Stimulated activated naive B cell treated with anti-CD40 and anti-IgM and Interleukin-4, amounts not matched to agents 10 μg/mL and 1 μg/mL and 100 μg/mL, for 72 hours (primary cell): ENCODE measurements around the gene LARGE1.
"Not testable (repeated sequence)": the region's sequence is repeated elsewhere in the genome, so short reads cannot be mapped to it uniquely, and the experiment has no call there.

Source experiments
- ATAC-seq, 2 donors: fragments of 150-1000 bp; cut with Tn5 transposase; replicated peaks; 2 replicates each; pipeline ENCODE4 v1.10.0; 2021; ENCODE audit warnings: moderate library complexity in 1 of 2
- DNase-seq: peaks from one replicate; pipeline ENCODE4 v3.0.0; 2021
- H3K27ac Mint-ChIP-seq: one replicate; pipeline ENCODE4 v1.8.0; 2022; ENCODE audit warnings: mild to moderate bottlenecking, mixed read lengths
- H3K27me3 Mint-ChIP-seq, 2 donors: one replicate each; pipeline ENCODE4 v1.8.0; 2022; ENCODE audit warnings: mixed read lengths in 2 of 2
- H3K36me3 Mint-ChIP-seq, 2 donors: one replicate each; pipeline ENCODE4 v1.8.0; 2022; ENCODE audit warnings: mixed read lengths in 2 of 2, mild to moderate bottlenecking in 1 of 2
- H3K4me1 Mint-ChIP-seq, 2 donors: one replicate each; pipeline ENCODE4 v1.8.0; 2022; ENCODE audit warnings: mixed read lengths in 2 of 2, mild to moderate bottlenecking in 1 of 2
- H3K4me3 Mint-ChIP-seq, 2 donors: one replicate each; pipeline ENCODE4 v1.8.0; 2022; ENCODE audit warnings: mild to moderate bottlenecking in 2 of 2, mixed read lengths in 2 of 2, moderate library complexity in 1 of 2
- H3K9me3 Mint-ChIP-seq, 2 donors: one replicate each; pipeline ENCODE4 v1.8.0; 2022; ENCODE audit warnings: mixed read lengths in 2 of 2, mild to moderate bottlenecking in 1 of 2

LARGE1 gene

GRCh38 chr22:33569018-33569417 lies 351.3 kb downstream of the LARGE1 start:
- Mint-ChIP-seq H3K27me3 (no peaks in the 10 kb centered on the region), H3K4me3 (peak overlapping the region; percentile 78 to 80), H3K4me1 (peaks cover 67 to 95% of the 10 kb centered on the region in 2 donors), H3K36me3 (peaks cover 8 to 30% of the 10 kb centered on the region in 2 donors), H3K9me3 (peaks cover 3 to 4% of the 10 kb centered on the region in 2 donors), H3K27ac (peak overlapping the region; percentile 98)
- DNase-seq = no peak
- ATAC-seq = no peak

- H3K4me1 Mint-ChIP-seq = peaks cover 60 to 96% of the 10 kb centered on the region in 2 donors
- not testable (repeated sequence) for H3K27me3 Mint-ChIP-seq, H3K27ac Mint-ChIP-seq, DNase-seq, H3K4me3 Mint-ChIP-seq, ATAC-seq, H3K9me3 Mint-ChIP-seq
- H3K36me3 Mint-ChIP-seq = peaks cover 9 to 35% of the 10 kb centered on the region in 2 donors
These were observed 353.8 kb downstream of the LARGE1 start for GRCh38 chr22:33566495-33566894.

GRCh38 chr22:33565580-33565995 lies 354.7 kb downstream of the LARGE1 start:
- Mint-ChIP-seq H3K27me3 (no peaks in the 10 kb centered on the region), H3K4me3 (peak overlapping the region; percentile 25 to 27), H3K36me3 (peaks cover 9 to 41% of the 10 kb centered on the region in 2 donors), H3K27ac (peak overlapping the region; percentile 81), H3K4me1 (peaks cover 55 to 87% of the 10 kb centered on the region in 2 donors), H3K9me3 (peaks cover 3 to 4% of the 10 kb centered on the region in 2 donors)
- DNase-seq (peak; percentile 35), ATAC-seq (peak in 1 of 2 donors; percentile 41)

- no peak for ATAC-seq
- H3K27ac Mint-ChIP-seq = no peak overlapping the region
- H3K4me1 Mint-ChIP-seq = peaks cover 50 to 78% of the 10 kb centered on the region in 2 donors
- no peak for DNase-seq
- H3K27me3 Mint-ChIP-seq = no peaks in the 10 kb centered on the region
- H3K36me3 Mint-ChIP-seq = peaks cover 9 to 46% of the 10 kb centered on the region in 2 donors
- H3K9me3 Mint-ChIP-seq = peaks cover 3 to 4% of the 10 kb centered on the region in 2 donors
- no peak overlapping the region for H3K4me3 Mint-ChIP-seq
These were observed 355.6 kb downstream of the LARGE1 start for GRCh38 chr22:33564683-33565082.

GRCh38 chr22:33563220-33563964 lies 356.9 kb downstream of the LARGE1 start:
- Mint-ChIP-seq H3K27me3 (no peaks in the 10 kb centered on the region), H3K36me3 (peaks cover 9 to 46% of the 10 kb centered on the region in 2 donors), H3K27ac (peak overlapping the region; percentile 86), H3K9me3 (peaks cover 3 to 4% of the 10 kb centered on the region in 2 donors), H3K4me1 (peaks cover 38 to 65% of the 10 kb centered on the region in 2 donors), H3K4me3 (peak overlapping the region; percentile 51 to 70)
- DNase-seq (no peak), ATAC-seq (peak; percentile 36 to 49)

GRCh38 chr22:33562501-33562900 lies 357.8 kb downstream of the LARGE1 start:
- peaks cover 29 to 56% of the 10 kb centered on the region in 2 donors for H3K4me1 Mint-ChIP-seq
- H3K27ac Mint-ChIP-seq = no peak overlapping the region

GRCh38 chr22:33561149-33561807 lies 359.0 kb downstream of the LARGE1 start:
- ATAC-seq = no peak
- peaks cover 3 to 4% of the 10 kb centered on the region in 2 donors for H3K9me3 Mint-ChIP-seq
- H3K27me3 Mint-ChIP-seq = no peaks in the 10 kb centered on the region
- H3K27ac Mint-ChIP-seq = no peak overlapping the region
- H3K4me3 Mint-ChIP-seq = no peak overlapping the region
- peaks cover 23 to 49% of the 10 kb centered on the region in 2 donors for H3K4me1 Mint-ChIP-seq
- DNase-seq = no peak
- peaks cover 10 to 42% of the 10 kb centered on the region in 2 donors for H3K36me3 Mint-ChIP-seq

More at GRCh38 chr22:33562501-33562900, 357.8 kb downstream of the LARGE1 start:
- H3K9me3 Mint-ChIP-seq = peaks cover 3 to 4% of the 10 kb centered on the region in 2 donors
- H3K27me3 Mint-ChIP-seq = no peaks in the 10 kb centered on the region
- ATAC-seq (no peak), DNase-seq (no peak)
- H3K36me3 Mint-ChIP-seq = peaks cover 12 to 43% of the 10 kb centered on the region in 2 donors
- no peak overlapping the region for H3K4me3 Mint-ChIP-seq

- DNase-seq (no peak), ATAC-seq (no peak)
- Mint-ChIP-seq H3K9me3 (no peaks in the 10 kb centered on the region), H3K36me3 (peaks cover 9 to 34% of the 10 kb centered on the region in 2 donors), H3K27me3 (no peaks in the 10 kb centered on the region), H3K4me1 (peaks cover 22 to 30% of the 10 kb centered on the region in 2 donors), H3K27ac (no peak overlapping the region), H3K4me3 (no peak overlapping the region)
These were observed 362.4 kb downstream of the LARGE1 start for GRCh38 chr22:33557836-33558235.

GRCh38 chr22:33555814-33556522 lies 364.3 kb downstream of the LARGE1 start:
- Mint-ChIP-seq H3K36me3 (peaks cover 9 to 23% of the 10 kb centered on the region in 2 donors), H3K27ac (no peak overlapping the region), H3K9me3 (no peaks in the 10 kb centered on the region), H3K27me3 (no peaks in the 10 kb centered on the region), H3K4me3 (no peak overlapping the region), H3K4me1 (peaks cover 19 to 21% of the 10 kb centered on the region in 2 donors)
- DNase-seq = no peak
- ATAC-seq = no peak

GRCh38 chr22:33553493-33553892 lies 366.8 kb downstream of the LARGE1 start:
- H3K4me3 Mint-ChIP-seq = no peak overlapping the region
- peak overlapping the region; percentile 21 for H3K27ac Mint-ChIP-seq
- H3K9me3 Mint-ChIP-seq = no peaks in the 10 kb centered on the region
- peaks cover 19% of the 10 kb centered on the region in 2 donors for H3K4me1 Mint-ChIP-seq
- ATAC-seq = no peak
- H3K36me3 Mint-ChIP-seq = peaks cover 9 to 20% of the 10 kb centered on the region in 2 donors
- no peaks in the 10 kb centered on the region for H3K27me3 Mint-ChIP-seq
- DNase-seq = no peak

GRCh38 chr22:33544707-33545106 lies 375.6 kb downstream of the LARGE1 start:
- H3K27me3 Mint-ChIP-seq = no peaks in the 10 kb centered on the region
- ATAC-seq (peak; percentile 80 to 89), DNase-seq (no peak)
- H3K4me1 Mint-ChIP-seq = peaks cover 9 to 37% of the 10 kb centered on the region in 2 donors
- H3K4me3 Mint-ChIP-seq = no peak overlapping the region
- H3K36me3 Mint-ChIP-seq = peaks cover 4 to 7% of the 10 kb centered on the region in 2 donors
- no peak overlapping the region for H3K27ac Mint-ChIP-seq
- H3K9me3 Mint-ChIP-seq = peaks cover 0 to 2% of the 10 kb centered on the region in 2 donors

- peaks cover 0 to 2% of the 10 kb centered on the region in 2 donors for H3K9me3 Mint-ChIP-seq
- peak overlapping the region; percentile 14 for H3K27ac Mint-ChIP-seq
- no peak overlapping the region for H3K4me3 Mint-ChIP-seq
- DNase-seq (no peak), ATAC-seq (peak; percentile 37 to 47)
- peaks cover 5% of the 10 kb centered on the region in 2 donors for H3K36me3 Mint-ChIP-seq
- no peaks in the 10 kb centered on the region for H3K27me3 Mint-ChIP-seq
- peaks cover 17 to 53% of the 10 kb centered on the region in 2 donors for H3K4me1 Mint-ChIP-seq
These were observed 377.6 kb downstream of the LARGE1 start for GRCh38 chr22:33542722-33543121.

GRCh38 chr22:33542153-33542552 lies 378.1 kb downstream of the LARGE1 start:
- peaks cover 0 to 2% of the 10 kb centered on the region in 2 donors for H3K9me3 Mint-ChIP-seq
- peaks cover 5% of the 10 kb centered on the region in 2 donors for H3K36me3 Mint-ChIP-seq
- H3K4me1 Mint-ChIP-seq = peaks cover 18 to 53% of the 10 kb centered on the region in 2 donors
- no peaks in the 10 kb centered on the region for H3K27me3 Mint-ChIP-seq
- H3K27ac Mint-ChIP-seq = no peak overlapping the region
- DNase-seq (no peak), ATAC-seq (no peak)
- H3K4me3 Mint-ChIP-seq = no peak overlapping the region
